ENCODE data around the gene TRIM9.

GRCh38 chr14:50943943-50944646 lies 150.8 kb downstream of the TRIM9 start, which contains the start of gene PYGL:
- TF ChIP-seq, protein P1, sequence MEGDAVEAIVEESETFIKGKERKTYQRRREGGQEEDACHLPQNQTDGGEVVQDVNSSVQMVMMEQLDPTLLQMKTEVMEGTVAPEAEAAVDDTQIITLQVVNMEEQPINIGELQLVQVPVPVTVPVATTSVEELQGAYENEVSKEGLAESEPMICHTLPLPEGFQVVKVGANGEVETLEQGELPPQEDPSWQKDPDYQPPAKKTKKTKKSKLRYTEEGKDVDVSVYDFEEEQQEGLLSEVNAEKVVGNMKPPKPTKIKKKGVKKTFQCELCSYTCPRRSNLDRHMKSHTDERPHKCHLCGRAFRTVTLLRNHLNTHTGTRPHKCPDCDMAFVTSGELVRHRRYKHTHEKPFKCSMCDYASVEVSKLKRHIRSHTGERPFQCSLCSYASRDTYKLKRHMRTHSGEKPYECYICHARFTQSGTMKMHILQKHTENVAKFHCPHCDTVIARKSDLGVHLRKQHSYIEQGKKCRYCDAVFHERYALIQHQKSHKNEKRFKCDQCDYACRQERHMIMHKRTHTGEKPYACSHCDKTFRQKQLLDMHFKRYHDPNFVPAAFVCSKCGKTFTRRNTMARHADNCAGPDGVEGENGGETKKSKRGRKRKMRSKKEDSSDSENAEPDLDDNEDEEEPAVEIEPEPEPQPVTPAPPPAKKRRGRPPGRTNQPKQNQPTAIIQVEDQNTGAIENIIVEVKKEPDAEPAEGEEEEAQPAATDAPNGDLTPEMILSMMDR (IDR thresholded peaks at IDR 0.05; ENCODE audit: extremely low read depth in 1 of 2, insufficient read depth in 1 of 2, low read depth in 1 of 2, low read length in 2 of 2): peak in 1 of 2 donors; percentile 13
- no peak for TF ChIP-seq POLR2AphosphoS5 (IDR thresholded peaks at IDR 0.05; ENCODE audit: insufficient read depth, low read depth, low read length)
- TF ChIP-seq POLR2A (IDR thresholded peaks at IDR 0.05; ENCODE audit: low read depth, low read length): no peak
- no peak for TF ChIP-seq MYC (IDR thresholded peaks at IDR 0.05; ENCODE audit: low read depth, low read length)

All from endothelial cell of umbilical vein (primary cell).